ENCODE results near the gene PSME3IP1. TPM values are rescaled to one million over a fixed set of nuclear protein-coding genes. Genes with fewer than 3 reads are reported as not detected.

The PSME3IP1 gene
- total RNA-seq, 1 experiment from 2014 or later = 103 TPM

DNA sequence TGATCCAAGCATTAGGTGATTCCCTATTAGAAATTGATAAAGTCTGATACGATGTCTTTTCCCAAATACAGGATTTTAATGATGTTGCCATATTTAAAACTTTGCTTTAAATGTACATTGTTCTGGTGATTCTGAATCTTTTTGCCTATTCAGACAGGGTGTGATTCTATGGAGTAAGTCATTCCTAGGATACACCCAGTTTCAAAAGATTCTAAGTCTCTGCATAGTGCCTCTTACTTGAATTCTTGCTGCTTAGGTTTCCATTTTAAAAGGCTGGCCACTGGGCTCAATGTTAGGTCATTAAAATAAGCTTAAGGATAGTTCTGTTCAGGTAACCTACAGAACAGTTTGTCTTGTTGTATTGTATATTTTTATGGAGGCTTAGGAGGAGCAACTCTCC is 37.2 kb upstream of the PSME3IP1 start:
- Histone ChIP-seq H3K9me3 (ENCODE audit: control insufficient read depth, low read depth, low read length) (no peaks in the 10 kb centered on the region), H3T11ph (ENCODE audit: low read length) (no peak overlapping the region), H3K4me1 (ENCODE audit: insufficient read depth, low read length) (no peaks in the 10 kb centered on the region), H2BK15ac (ENCODE audit: low read depth, low read length) (no peak overlapping the region), H3K23me2 (ENCODE audit: insufficient read length, low read depth, low read length, poor library complexity, severe bottlenecking) (no peaks in the 10 kb centered on the region), H3K14ac (ENCODE audit: insufficient read depth, low read length) (no peak overlapping the region), H3K18ac (ENCODE audit: insufficient read length, low read depth, low read length) (no peak overlapping the region), H3K79me2 (ENCODE audit: insufficient read depth, low read length) (no peaks in the 10 kb centered on the region), H3K4ac (ENCODE audit: low read depth, low read length) (no peak overlapping the region), H2BK12ac (ENCODE audit: insufficient read length, low read depth, low read length) (no peak overlapping the region), H3K23ac (ENCODE audit: insufficient read length, low read depth, low read length) (no peak overlapping the region), H3K79me1 (ENCODE audit: insufficient read depth, low read depth, low read length, poor library complexity, severe bottlenecking) (no peaks in the 10 kb centered on the region), H2BK5ac (ENCODE audit: insufficient read length, low read length) (no peak overlapping the region), H4K5ac (ENCODE audit: insufficient read length, low read depth, low read length) (no peak overlapping the region), H3K27me3 (ENCODE audit: insufficient read depth, low read length) (no peaks in the 10 kb centered on the region; the same call in 1 of the 2 replicates), H3K56ac (ENCODE audit: insufficient read length, low read depth, low read length) (no peak overlapping the region), H2BK20ac (ENCODE audit: low read depth, low read length, poor library complexity, severe bottlenecking) (no peak overlapping the region), H4K20me1 (ENCODE audit: control insufficient read depth, insufficient read depth, insufficient read length) (no peaks in the 10 kb centered on the region), H3K9ac (ENCODE audit: extremely low read depth, insufficient read length, low read length) (no peak overlapping the region), H2AK5ac (ENCODE audit: insufficient read length, low read length) (no peak overlapping the region), H3K27ac (ENCODE audit: insufficient read length, low read depth, low read length) (no peak overlapping the region), H3K4me2 (ENCODE audit: insufficient read depth, insufficient read length, low read length) (no peak overlapping the region), H4K91ac (ENCODE audit: insufficient read length, low read depth, low read length) (no peak overlapping the region), H2BK120ac (ENCODE audit: low read depth, low read length, poor library complexity, severe bottlenecking) (no peak overlapping the region), H2AFZ (ENCODE audit: low read length) (no peak overlapping the region), H4K8ac (replicated peaks; ENCODE audit: insufficient read length, low read depth, low read length) (no peak overlapping the region)
- TF ChIP-seq, protein P1, sequence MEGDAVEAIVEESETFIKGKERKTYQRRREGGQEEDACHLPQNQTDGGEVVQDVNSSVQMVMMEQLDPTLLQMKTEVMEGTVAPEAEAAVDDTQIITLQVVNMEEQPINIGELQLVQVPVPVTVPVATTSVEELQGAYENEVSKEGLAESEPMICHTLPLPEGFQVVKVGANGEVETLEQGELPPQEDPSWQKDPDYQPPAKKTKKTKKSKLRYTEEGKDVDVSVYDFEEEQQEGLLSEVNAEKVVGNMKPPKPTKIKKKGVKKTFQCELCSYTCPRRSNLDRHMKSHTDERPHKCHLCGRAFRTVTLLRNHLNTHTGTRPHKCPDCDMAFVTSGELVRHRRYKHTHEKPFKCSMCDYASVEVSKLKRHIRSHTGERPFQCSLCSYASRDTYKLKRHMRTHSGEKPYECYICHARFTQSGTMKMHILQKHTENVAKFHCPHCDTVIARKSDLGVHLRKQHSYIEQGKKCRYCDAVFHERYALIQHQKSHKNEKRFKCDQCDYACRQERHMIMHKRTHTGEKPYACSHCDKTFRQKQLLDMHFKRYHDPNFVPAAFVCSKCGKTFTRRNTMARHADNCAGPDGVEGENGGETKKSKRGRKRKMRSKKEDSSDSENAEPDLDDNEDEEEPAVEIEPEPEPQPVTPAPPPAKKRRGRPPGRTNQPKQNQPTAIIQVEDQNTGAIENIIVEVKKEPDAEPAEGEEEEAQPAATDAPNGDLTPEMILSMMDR (conservative IDR thresholded peaks at IDR 0.05) = no peak
- peaks cover 24 to 81% (median 52%) of the 10 kb centered on the region in 3 experiments; a peak in 6 of 7 replicates for H3K36me3 Mint-ChIP-seq (ENCODE audit: insufficient read depth in 1 of 3, low read depth in 3 of 3)
- no peak for DNase-seq
- no peaks in the 10 kb centered on the region for H3K9me3 Mint-ChIP-seq
- no peak overlapping the region for H3K27ac Mint-ChIP-seq
- H3K27me3 Mint-ChIP-seq (ENCODE audit: low read depth) = no peaks in the 10 kb centered on the region
- H3K4me1 Mint-ChIP-seq = no peaks in the 10 kb centered on the region
- no peak overlapping the region for H3K4me3 Mint-ChIP-seq
- WGBS (ENCODE audit: extremely low coverage, insufficient read length, low lambda C conversion rate) = no CpG with 5 or more reads among the region's 1 CpG

Data from H9 (cell line).